Measurements from ENCODE around the gene OR6J1.
A peak's percentile ranks its signal among the peaks of the same experiment; 100 is the strongest.

GRCh38 chr14:22653012-22653621 lies 9.0 kb upstream of the OR6J1 start:
- TF ChIP-seq CTCF (IDR thresholded peaks at IDR 0.05) (peak; percentile 71), RXRA (IDR thresholded peaks at IDR 0.05; ENCODE audit: borderline replicate concordance, low read depth) (no peak), RFX5 (IDR thresholded peaks at IDR 0.05; ENCODE audit: low read length) (no peak), JUND (IDR thresholded peaks at IDR 0.05) (no peak), RCOR1 (IDR thresholded peaks at IDR 0.05; ENCODE audit: low read length) (no peak), FOXM1 (IDR thresholded peaks at IDR 0.05; ENCODE audit: low read depth) (no peak), REST (IDR thresholded peaks at IDR 0.05; ENCODE audit: low read depth, low read length) (no peak), EZH2phosphoT487 (IDR thresholded peaks at IDR 0.05; ENCODE audit: borderline replicate concordance, low read depth) (no peak), USF2 (IDR thresholded peaks at IDR 0.05; ENCODE audit: borderline replicate concordance, low read depth, low read length) (no peak)

Data from SK-N-SH (cell line).